DMS53 treated with DMSO at 0.1 percent for 48 hours (cell line): ENCODE data around the gene PPCDC.
"Not testable (repeated sequence)": the region's sequence is repeated elsewhere in the genome, so short reads cannot be mapped to it uniquely, and the experiment has no call there.

Source experiments
- DNase-seq: peaks from one replicate; lab custom pipeline; 2025; ENCODE audit not compliant: unreplicated experiment; lab: John Stamatoyannopoulos, UW

PPCDC gene

GRCh38 chr15:75065851-75066509, 42.6 kb downstream of the PPCDC start:
- no peak for DNase-seq

- no peak for DNase-seq
Observed at GRCh38 chr15:75067123-75067830, 43.9 kb downstream of the PPCDC start.

- no peak for DNase-seq
Observed at GRCh38 chr15:75068748-75069147, 45.4 kb downstream of the PPCDC start.

- no peak for DNase-seq
Observed at GRCh38 chr15:75069301-75069925, 46.0 kb downstream of the PPCDC start.

GRCh38 chr15:75070674-75071073, 47.3 kb downstream of the PPCDC start:
- DNase-seq = no peak

- DNase-seq = no peak
Observed at GRCh38 chr15:75073197-75073596, 49.8 kb downstream of the PPCDC start.

- DNase-seq = no peak
Observed at GRCh38 chr15:75076277-75076676, 52.9 kb downstream of the PPCDC start.

- not testable (repeated sequence) for DNase-seq
Observed at GRCh38 chr15:75077551-75077961, 54.2 kb downstream of the PPCDC start.

GRCh38 chr15:75081150-75081549, 57.8 kb downstream of the PPCDC start:
- no peak for DNase-seq

GRCh38 chr15:75082689-75083088, 59.3 kb downstream of the PPCDC start:
- DNase-seq = no peak

GRCh38 chr15:75085708-75086107, 62.3 kb downstream of the PPCDC start:
- DNase-seq = not testable (repeated sequence)

- DNase-seq = no peak
Observed at GRCh38 chr15:75089456-75090387, 66.3 kb downstream of the PPCDC start.

GRCh38 chr15:75090388-75090734, 67.0 kb downstream of the PPCDC start:
- DNase-seq = no peak

- no peak for DNase-seq
Observed at GRCh38 chr15:75091814-75092213, 68.4 kb downstream of the PPCDC start.

- not testable (repeated sequence) for DNase-seq
Observed at GRCh38 chr15:75094961-75095478, 71.6 kb downstream of the PPCDC start.

- no peak for DNase-seq
Observed at GRCh38 chr15:75095594-75095993, 72.2 kb downstream of the PPCDC start.

GRCh38 chr15:75097939-75098338, 74.5 kb downstream of the PPCDC start:
- no peak for DNase-seq

- DNase-seq = no peak
Observed at GRCh38 chr15:75098404-75098803, 75.0 kb downstream of the PPCDC start.
